Astrocyte (in vitro differentiated cells and primary cell): ENCODE data around the gene COL26A1.

Source experiments
- CTCF ChIP-seq: IDR thresholded peaks from 2 replicates; pipeline ENCODE4 v1.5.1; 2011; ENCODE audit warnings: low read depth, mild to moderate bottlenecking, inconsistent platforms, low read length, moderate library complexity; ENCODE audit not compliant: insufficient read depth
- EZH2 ChIP-seq: IDR thresholded peaks from 2 replicates; pipeline ENCODE4 v1.6.1; 2012; ENCODE audit warnings: mild to moderate bottlenecking, low read length, inconsistent platforms; ENCODE audit not compliant: insufficient read depth

- TF ChIP-seq CTCF = no peak
- no peak for TF ChIP-seq EZH2
These were observed 177.1 kb downstream of the COL26A1 start for GRCh38 chr7:101539784-101540183.
